Stimulated activated effector memory CD8-positive, alpha-beta T cell treated with anti-CD3 and anti-CD28 coated beads, Interleukin-12 subunit alpha, Interleukin-12 subunit beta, amount 100 ng/mL, for 72 hours (primary cell): Measurements from ENCODE around the gene LITAF.
"Not testable (repeated sequence)": the region's sequence is repeated elsewhere in the genome, so short reads cannot be mapped to it uniquely, and the experiment has no call there.

Experiments used
- ATAC-seq: fragments of 150-1000 bp; cut with Tn5 transposase; 2 replicates; pipeline ENCODE4 v1.10.0; 2021
- DNase-seq, 2 donors: peaks; one replicate each; pipeline ENCODE4 v3.0.0; 2021 to 2022; ENCODE audit warnings: low spot score in 2 of 2
- H3K27ac Mint-ChIP-seq: one replicate; pipeline ENCODE4 v1.8.0; 2022; ENCODE audit warnings: mild to moderate bottlenecking, mixed read lengths
- H3K36me3 Mint-ChIP-seq: one replicate; pipeline ENCODE4 v1.8.0; 2022; ENCODE audit warnings: mild to moderate bottlenecking, mixed read lengths
- H3K4me1 Mint-ChIP-seq: one replicate; pipeline ENCODE4 v1.8.0; 2022; ENCODE audit warnings: mixed read lengths
- H3K4me3 Mint-ChIP-seq: one replicate; pipeline ENCODE4 v1.8.0; 2022; ENCODE audit warnings: mild to moderate bottlenecking, mixed read lengths
- H3K9me3 Mint-ChIP-seq: one replicate; pipeline ENCODE4 v1.8.0; 2022; ENCODE audit warnings: mixed read lengths

Gene LITAF

GRCh38 chr16:11596572-11597226 lies 10.0 kb upstream of the LITAF start:
- Mint-ChIP-seq H3K27ac (peak overlapping the region; percentile 55), H3K36me3 (no peaks in the 10 kb centered on the region), H3K9me3 (no peaks in the 10 kb centered on the region), H3K4me3 (no peak overlapping the region), H3K4me1 (peaks cover 16% of the 10 kb centered on the region)
- no peak for ATAC-seq
- DNase-seq: no peak

GRCh38 chr16:11593581-11593980 lies 6.9 kb upstream of the LITAF start:
- no peak for DNase-seq
- H3K4me1 Mint-ChIP-seq: peaks cover 16% of the 10 kb centered on the region
- no peaks in the 10 kb centered on the region for H3K36me3 Mint-ChIP-seq
- no peak for ATAC-seq
- no peak overlapping the region for H3K27ac Mint-ChIP-seq
- no peak overlapping the region for H3K4me3 Mint-ChIP-seq
- H3K9me3 Mint-ChIP-seq: no peaks in the 10 kb centered on the region

- H3K4me1 Mint-ChIP-seq: peaks cover 18% of the 10 kb centered on the region
- not testable (repeated sequence) for H3K9me3 Mint-ChIP-seq, DNase-seq, H3K27ac Mint-ChIP-seq, ATAC-seq, H3K4me3 Mint-ChIP-seq, H3K36me3 Mint-ChIP-seq
These were observed 6.4 kb upstream of the LITAF start for GRCh38 chr16:11593076-11593475.

GRCh38 chr16:11591630-11592029 lies 4.9 kb upstream of the LITAF start:
- not testable (repeated sequence) for DNase-seq, ATAC-seq, H3K4me3 Mint-ChIP-seq

DNA sequence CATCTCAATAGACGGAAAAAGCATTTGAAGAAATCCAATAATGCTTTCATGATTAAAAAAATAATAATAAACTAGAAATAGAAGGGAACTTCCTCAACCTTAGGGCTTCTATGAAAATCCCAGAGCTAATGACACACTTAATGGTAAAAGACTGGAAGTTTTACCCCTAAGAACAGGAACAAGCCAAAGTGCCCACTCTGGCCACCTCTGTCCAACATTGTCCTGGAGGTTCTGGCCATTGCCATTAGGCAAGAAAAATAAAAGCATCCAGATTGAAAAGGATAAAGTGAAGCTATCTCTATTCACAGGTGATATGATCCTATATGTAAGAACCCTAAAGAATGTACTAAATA lies 2.5 kb upstream of the LITAF start:
- Mint-ChIP-seq H3K27ac (no peak overlapping the region), H3K4me3 (peak overlapping the region; percentile 8), H3K9me3 (no peaks in the 10 kb centered on the region)

More at GRCh38 chr16:11591630-11592029, 4.9 kb upstream of the LITAF start:
- H3K27ac Mint-ChIP-seq, H3K36me3 Mint-ChIP-seq, H3K9me3 Mint-ChIP-seq: not testable (repeated sequence)
- peaks cover 18% of the 10 kb centered on the region for H3K4me1 Mint-ChIP-seq

DNA sequence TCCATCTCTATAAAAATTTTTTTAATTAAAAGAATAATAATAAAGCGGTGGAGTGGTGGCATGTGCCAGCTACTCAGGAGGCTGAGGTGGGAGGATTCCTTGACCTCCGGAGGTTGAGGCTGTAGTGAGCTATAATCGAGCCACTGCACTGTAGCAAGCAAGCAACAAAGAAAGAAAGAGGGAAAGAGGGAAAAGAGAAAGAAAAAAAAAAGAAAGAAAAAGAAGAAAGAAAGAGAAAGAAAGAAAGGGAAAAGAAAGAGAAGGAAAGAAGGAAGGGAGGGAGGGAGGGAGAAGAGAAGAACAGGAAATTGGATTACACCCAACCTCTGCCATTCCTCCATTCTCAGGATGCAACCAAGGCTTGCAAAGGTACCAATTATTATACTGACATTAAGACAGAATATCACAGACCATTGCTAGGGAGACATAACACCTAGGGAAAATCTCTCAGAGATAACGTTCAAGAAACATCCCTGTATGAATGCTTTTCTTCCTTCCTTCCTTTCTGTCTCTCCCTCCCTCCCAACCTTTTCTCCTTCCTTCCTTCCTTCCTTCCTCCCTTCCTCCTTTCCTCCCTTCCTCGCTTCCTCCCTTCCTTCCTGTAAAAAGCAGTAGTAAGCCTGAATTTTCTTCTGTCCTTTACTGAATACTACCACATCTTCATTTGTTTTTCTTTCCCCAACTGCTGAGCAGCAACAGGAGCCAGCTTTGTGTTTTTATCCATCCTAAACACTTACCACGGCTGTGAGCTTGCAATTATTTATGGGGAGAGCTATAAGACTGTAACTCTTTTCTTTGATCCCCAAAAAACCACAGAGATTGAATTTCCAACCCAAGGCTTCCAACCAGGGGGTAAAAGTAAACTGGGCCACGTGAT lies 1.8 kb upstream of the LITAF start:
- ATAC-seq (no peak), DNase-seq (no peak)
- Mint-ChIP-seq H3K27ac (peak overlapping the region; percentile 98), H3K9me3 (no peaks in the 10 kb centered on the region), H3K36me3 (peaks cover 16% of the 10 kb centered on the region), H3K4me3 (peak overlapping the region; percentile 8), H3K4me1 (peaks cover 27% of the 10 kb centered on the region)

More for the DNA sequence above, 2.5 kb upstream of the LITAF start:
- H3K36me3 Mint-ChIP-seq: peaks cover 11% of the 10 kb centered on the region
- H3K4me1 Mint-ChIP-seq: peaks cover 21% of the 10 kb centered on the region
- ATAC-seq (no peak), DNase-seq (no peak)

DNA sequence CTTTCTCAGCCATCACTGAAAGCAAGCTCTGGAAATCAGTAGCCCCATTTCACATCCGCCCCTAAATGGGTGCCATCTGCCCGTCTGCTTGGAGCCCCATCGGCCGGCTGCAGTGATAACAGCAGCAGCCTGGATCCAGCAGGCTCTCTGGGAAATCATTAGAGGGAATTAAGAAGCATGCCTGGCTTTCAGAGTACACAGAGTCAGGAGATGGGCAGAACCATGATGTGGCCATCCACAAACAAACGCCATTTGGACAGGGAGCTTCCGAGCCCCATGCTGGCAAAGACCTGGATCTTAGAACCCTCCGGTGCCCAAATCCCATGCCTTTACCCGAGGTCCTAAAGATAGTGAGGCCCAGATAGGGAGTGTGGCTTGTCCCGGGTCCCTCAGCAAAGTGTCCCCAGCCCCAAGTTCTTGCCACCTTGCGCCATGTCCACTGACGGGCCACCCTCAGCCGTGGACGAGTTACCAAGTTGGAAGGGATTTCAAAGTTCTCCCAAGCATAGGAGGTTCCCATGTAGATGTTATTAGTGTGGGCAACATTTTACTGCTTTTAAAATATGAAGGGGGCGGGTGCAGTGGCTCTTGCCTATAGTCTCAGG lies 1.0 kb upstream of the LITAF start:
- H3K36me3 Mint-ChIP-seq: peaks cover 24% of the 10 kb centered on the region
- ATAC-seq (no peak), DNase-seq (no peak)
- peak overlapping the region; percentile 78 for H3K4me3 Mint-ChIP-seq
- no peaks in the 10 kb centered on the region for H3K9me3 Mint-ChIP-seq
- peaks cover 33% of the 10 kb centered on the region for H3K4me1 Mint-ChIP-seq
- peak overlapping the region; percentile 98 for H3K27ac Mint-ChIP-seq

DNA sequence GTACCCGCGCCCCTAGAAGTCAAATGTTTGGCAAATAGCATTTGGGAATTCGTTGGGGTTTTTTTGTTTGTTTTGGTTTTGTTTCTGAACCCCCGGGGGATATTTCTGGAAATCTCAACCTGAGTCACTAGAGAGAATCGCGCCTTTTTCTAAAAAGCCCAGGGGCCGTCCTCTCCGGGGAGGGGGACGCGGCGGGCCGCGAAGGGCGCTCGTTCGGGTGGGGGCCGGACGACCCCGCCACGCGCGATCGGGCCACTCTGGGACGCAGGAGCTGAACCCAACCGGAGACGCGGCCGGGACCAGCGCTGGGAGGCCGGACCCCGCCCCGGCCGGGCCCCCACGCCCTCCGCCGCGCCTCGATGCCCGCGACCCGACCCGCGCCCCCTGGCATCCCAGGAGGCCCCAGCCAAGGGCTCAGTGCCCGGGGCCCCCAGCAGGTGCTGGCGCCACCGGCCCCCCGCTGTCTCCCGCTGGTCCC lies 302 bp downstream of the LITAF start:
- H3K4me3 Mint-ChIP-seq: peak overlapping the region; percentile 78
- peaks cover 37% of the 10 kb centered on the region for H3K36me3 Mint-ChIP-seq
- DNase-seq (no peak), ATAC-seq (peak; percentile 5)
- H3K4me1 Mint-ChIP-seq: peaks cover 47% of the 10 kb centered on the region
- peak overlapping the region; percentile 98 for H3K27ac Mint-ChIP-seq
- H3K9me3 Mint-ChIP-seq: no peaks in the 10 kb centered on the region

- peaks cover 44% of the 10 kb centered on the region for H3K36me3 Mint-ChIP-seq
- H3K4me3 Mint-ChIP-seq: peak overlapping the region; percentile 78
- H3K9me3 Mint-ChIP-seq: no peaks in the 10 kb centered on the region
- peak overlapping the region; percentile 98 for H3K27ac Mint-ChIP-seq
- ATAC-seq (peak; percentile 37), DNase-seq (peak in 1 of 2 donors; percentile 73)
- peaks cover 54% of the 10 kb centered on the region for H3K4me1 Mint-ChIP-seq
These were observed 1.0 kb downstream of the LITAF start for GRCh38 chr16:11585460-11586377.

DNA sequence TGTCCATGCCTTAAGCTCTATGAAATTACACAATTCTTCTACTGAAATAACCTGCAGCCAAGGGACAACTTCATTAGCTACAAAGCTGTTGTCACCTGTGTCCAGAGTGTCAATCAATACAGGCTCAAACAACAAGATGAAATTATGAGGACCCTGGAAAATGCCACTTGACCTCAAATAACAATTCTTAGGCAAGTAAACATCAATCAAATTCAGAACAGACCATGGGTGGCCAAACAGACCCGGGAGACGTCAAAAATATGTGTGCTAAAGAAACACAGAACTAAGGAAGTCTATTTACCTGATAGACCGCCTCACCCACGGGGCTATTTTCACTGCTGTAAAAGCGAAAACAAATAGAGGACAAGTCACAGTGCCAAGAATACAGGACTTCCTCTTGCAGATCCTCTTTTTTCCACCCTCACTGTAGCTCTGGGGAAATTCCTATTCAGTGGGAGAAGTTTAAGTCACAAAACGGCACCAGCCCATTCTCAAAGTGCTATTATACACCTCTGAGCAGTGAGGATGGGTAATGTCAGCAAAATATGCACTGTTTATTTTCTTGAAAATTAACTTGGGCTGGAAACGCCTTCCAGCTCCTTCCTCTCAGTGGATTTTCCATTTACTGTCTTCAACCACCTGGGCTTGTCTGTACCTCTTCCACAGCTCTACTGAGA lies 2.7 kb downstream of the LITAF start:
- DNase-seq: no peak
- peaks cover 61% of the 10 kb centered on the region for H3K36me3 Mint-ChIP-seq
- no peaks in the 10 kb centered on the region for H3K9me3 Mint-ChIP-seq
- peaks cover 59% of the 10 kb centered on the region for H3K4me1 Mint-ChIP-seq
- peak overlapping the region; percentile 78 for H3K4me3 Mint-ChIP-seq
- peak overlapping the region; percentile 98 for H3K27ac Mint-ChIP-seq
- ATAC-seq: no peak

GRCh38 chr16:11583166-11583565 lies 3.6 kb downstream of the LITAF start:
- no peak for DNase-seq

DNA sequence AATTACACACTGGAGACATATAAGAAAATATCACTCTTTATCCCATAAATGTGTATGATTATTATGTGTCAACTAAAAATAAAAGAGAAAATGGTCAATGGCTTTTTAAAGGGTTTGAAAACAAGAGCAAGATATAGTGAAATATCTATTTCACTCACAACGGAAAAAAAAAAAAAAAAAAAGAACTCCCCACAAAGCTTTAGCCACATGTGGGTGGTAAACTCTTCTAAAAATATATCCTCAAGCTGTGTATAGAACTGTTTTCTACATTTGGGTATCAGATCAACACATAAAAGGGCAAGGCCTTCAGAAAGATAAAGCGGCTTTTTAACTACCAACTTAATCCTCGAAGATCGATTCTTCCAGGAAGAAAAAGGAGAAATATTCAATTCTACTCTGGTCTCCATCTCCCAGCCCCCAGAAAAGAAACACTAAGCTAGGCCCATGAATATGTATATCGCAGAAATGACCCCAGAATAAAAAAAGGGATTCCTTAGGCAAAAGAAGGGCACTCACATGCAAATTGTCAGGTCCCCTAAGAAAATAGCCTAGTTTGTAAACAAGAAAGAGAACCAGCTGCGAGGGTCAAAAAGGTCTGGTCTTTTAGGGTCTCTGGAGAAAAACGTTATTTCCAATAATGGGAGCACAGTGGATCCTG lies 4.4 kb downstream of the LITAF start:
- Mint-ChIP-seq H3K4me3 (peak overlapping the region; percentile 78), H3K36me3 (peaks cover 78% of the 10 kb centered on the region), H3K9me3 (no peaks in the 10 kb centered on the region), H3K27ac (peak overlapping the region; percentile 87), H3K4me1 (peaks cover 62% of the 10 kb centered on the region)
- DNase-seq (no peak), ATAC-seq (peak; percentile 52)

More at GRCh38 chr16:11583166-11583565, 3.6 kb downstream of the LITAF start:
- H3K27ac Mint-ChIP-seq: peak overlapping the region; percentile 98
- ATAC-seq: no peak
- peak overlapping the region; percentile 78 for H3K4me3 Mint-ChIP-seq
- H3K9me3 Mint-ChIP-seq: no peaks in the 10 kb centered on the region
- H3K4me1 Mint-ChIP-seq: peaks cover 63% of the 10 kb centered on the region
- H3K36me3 Mint-ChIP-seq: peaks cover 69% of the 10 kb centered on the region

DNA sequence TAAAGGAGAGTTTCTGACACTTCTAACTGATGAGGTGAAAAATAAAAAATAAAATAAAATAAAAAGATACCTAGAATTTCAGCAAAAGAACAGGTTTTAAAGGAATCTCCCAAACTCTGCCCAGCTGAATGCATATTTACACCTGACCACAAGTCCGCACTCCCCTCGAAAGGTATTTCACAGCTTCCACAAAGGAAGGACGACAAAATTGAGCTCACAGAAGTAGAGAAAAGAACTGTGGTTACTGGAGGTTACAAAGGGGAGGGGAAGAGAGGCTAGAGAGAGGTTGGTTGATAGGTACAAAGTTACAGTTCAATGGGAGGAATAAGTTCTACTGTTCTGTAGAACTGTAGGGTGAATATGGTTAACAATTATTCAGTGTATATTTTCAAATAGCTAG lies 5.0 kb downstream of the LITAF start:
- no peak for DNase-seq
- Mint-ChIP-seq H3K36me3 (peaks cover 84% of the 10 kb centered on the region), H3K4me3 (peak overlapping the region; percentile 78), H3K4me1 (peaks cover 66% of the 10 kb centered on the region), H3K27ac (peak overlapping the region; percentile 87), H3K9me3 (no peaks in the 10 kb centered on the region)
- ATAC-seq: no peak
